Measurements from ENCODE around the gene FBXO24.
"Not testable (repeated sequence)": the region's sequence is repeated elsewhere in the genome, so short reads cannot be mapped to it uniquely, and the experiment has no call there.

GRCh38 chr7:100536695-100537094, 49.4 kb upstream of the FBXO24 start:
- not testable (repeated sequence) for TF ChIP-seq CTCF (optimal IDR thresholded peaks at IDR 0.05 in 1 of 3, IDR thresholded peaks at IDR 0.05 in 1 of 3, conservative IDR thresholded peaks at IDR 0.05 in 1 of 3; ENCODE audit: extremely low read depth in 1 of 3, insufficient read depth in 2 of 3, low read length in 3 of 3); EZH2 (IDR thresholded peaks at IDR 0.05; ENCODE audit: low read length)
